HG02763 (cell line): ENCODE data around the gene IFNAR1.
"Not testable (repeated sequence)": the region's sequence is repeated elsewhere in the genome, so short reads cannot be mapped to it uniquely, and the experiment has no call there.

Experiments used
- ATAC-seq: cut with Tn5 transposase; IDR thresholded peaks from one replicate; pipeline ENCODE4 v1.9.1; 2021; ENCODE audit warnings: mild to moderate bottlenecking, moderate library complexity; ENCODE audit not compliant: unreplicated experiment

IFNAR1 gene

GRCh38 chr21:33305344-33305671 lies 19.5 kb upstream of the IFNAR1 start:
- no peak for ATAC-seq

GRCh38 chr21:33305938-33306337 lies 18.8 kb upstream of the IFNAR1 start:
- no peak for ATAC-seq

DNA sequence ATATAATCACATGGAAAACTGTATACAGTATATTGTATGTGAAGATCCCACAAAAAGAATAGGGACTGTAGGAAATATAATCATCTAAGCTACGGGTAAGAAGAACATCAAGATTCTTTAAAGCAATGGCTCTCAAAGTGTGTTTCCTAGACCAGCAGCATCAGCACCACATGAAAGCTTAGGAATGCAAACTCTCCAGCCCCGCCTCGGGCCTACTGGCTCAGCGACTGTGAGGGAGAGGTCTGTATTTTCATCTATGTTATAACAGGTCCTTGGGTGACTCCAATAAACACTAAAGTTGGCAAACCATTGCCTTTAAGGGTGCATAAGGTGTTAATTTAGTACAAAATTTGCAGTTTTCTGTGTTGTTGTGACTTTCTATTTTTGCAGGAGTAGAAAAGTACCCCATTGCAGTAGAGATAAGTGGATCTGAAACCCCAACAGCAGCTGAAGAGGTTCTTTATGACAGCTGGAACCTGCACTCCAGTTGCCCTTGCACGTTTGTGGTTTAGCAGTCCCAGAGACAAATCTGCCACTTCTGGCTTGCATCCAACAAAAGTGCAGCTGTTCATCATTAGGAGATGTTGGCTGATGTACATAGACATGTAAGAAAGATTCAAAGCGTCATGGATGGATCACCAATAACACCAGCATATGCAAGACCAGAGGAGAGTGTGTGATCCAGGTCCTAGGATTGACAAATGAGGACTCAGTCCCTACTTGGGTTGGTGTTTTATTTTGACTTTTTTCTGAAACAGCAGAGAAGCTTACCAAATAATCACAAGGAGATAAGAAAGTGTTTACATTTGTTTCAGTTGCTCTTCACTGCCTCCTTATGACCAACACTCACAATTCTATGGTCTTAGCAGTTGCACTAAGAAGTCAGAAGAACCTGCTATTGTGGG lies 15.9 kb upstream of the IFNAR1 start:
- peak; percentile 87 for ATAC-seq

DNA sequence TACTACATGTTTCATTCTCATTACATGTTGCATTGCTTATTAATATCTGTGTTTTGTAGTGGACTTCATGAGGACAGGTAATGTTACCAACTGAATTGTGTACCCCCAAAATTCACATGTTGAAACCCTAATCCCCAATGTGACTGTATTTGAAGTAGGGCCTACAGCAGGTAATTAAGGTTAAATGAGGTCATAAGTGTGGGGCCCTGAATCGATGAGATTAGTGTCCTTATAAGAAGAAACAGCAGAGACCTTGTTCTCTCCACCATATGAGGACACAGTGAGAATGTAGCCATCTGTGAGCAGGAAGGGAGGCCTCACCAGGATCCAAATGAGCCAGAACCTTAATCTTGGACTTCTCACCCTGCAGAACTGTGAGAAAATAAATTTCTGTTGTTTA lies 15.0 kb upstream of the IFNAR1 start:
- no peak for ATAC-seq

- ATAC-seq = no peak
Observed at GRCh38 chr21:33312121-33312520, 12.6 kb upstream of the IFNAR1 start.

DNA sequence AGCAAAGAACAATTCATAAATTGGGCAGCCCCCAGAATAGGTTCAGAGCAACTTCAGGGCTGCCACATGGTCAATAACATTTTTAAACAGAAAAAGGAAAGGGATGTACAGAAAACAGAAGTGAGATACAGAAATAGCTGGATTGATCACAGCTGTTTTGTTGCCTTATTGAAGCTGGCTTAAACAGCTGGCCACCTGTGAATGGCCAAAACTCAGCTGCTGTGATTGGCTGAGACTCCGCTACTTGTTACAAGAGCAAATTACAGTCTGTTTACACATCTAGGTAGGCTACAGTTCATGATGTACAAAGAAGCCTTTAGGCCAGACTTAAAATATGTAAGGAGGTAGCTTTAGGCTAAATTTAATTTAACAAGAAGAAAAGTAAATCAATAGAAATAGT lies 11.6 kb upstream of the IFNAR1 start:
- ATAC-seq = no peak

- no peak for ATAC-seq
Observed at GRCh38 chr21:33313611-33314010, 11.2 kb upstream of the IFNAR1 start.

- no peak for ATAC-seq
Observed at GRCh38 chr21:33314111-33314510, 10.7 kb upstream of the IFNAR1 start.

DNA sequence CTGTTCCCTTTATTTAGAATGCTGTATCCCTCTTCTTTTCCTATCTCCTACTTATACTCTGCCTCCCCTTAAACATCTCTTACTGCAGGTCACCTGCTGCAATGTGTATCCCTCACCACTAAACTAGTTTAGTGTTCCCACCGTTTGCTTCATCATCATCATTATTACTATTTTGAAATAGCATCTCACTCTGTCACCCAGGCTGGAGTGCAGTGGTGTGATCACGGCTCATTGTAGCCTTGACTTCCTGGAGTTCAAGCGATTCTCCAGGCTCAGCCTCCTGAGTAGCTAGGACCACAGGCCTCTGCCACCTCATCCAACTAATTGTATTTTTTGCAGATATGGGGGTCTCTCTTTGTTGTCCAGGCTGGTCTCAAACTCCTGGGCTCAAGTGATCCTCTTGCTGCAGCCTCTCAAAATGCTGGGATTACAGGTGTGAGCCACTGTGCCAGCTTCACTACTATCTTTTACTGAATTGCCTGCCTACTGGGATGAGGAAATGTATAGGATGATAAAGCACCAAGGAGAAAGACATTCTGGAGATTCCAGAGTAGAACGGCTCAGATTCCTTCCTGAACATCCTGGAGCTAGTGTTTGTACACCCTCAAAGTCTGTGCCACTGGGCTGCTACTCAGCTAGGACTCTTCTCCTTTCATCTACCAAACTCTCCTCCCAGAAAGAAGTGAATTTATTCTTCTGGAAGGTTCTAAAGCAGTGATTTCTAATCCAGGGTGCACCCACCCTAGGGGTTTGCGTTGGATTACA lies 8.6 kb upstream of the IFNAR1 start:
- no peak for ATAC-seq

DNA sequence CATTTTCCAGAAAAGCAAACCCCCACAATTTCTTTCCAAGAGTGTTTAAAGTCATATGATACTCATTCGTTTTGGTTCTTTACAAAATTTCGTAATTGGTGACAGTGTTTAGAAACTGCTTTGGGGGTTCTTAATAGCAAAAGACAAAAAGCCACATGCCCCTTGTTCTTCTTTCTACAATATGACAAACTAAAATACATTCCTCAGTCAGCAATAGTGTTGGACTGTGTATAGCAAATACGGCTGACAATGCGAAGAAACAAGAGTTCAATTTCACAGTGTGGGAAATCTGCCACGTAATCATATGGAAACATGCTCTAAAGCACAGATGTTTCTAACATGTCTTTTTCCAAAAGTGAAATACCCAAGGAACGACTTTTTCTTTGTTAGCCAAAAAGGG lies 7.6 kb upstream of the IFNAR1 start:
- ATAC-seq = no peak

GRCh38 chr21:33317786-33318486 lies 6.8 kb upstream of the IFNAR1 start:
- ATAC-seq = no peak

- not testable (repeated sequence) for ATAC-seq
Observed at GRCh38 chr21:33321005-33321404, 3.8 kb upstream of the IFNAR1 start.

- ATAC-seq = not testable (repeated sequence)
Observed at GRCh38 chr21:33323610-33324009, 1.2 kb upstream of the IFNAR1 start.

GRCh38 chr21:33325222-33326067 lies 675 bp downstream of the IFNAR1 start:
- peak; percentile 32 for ATAC-seq

DNA sequence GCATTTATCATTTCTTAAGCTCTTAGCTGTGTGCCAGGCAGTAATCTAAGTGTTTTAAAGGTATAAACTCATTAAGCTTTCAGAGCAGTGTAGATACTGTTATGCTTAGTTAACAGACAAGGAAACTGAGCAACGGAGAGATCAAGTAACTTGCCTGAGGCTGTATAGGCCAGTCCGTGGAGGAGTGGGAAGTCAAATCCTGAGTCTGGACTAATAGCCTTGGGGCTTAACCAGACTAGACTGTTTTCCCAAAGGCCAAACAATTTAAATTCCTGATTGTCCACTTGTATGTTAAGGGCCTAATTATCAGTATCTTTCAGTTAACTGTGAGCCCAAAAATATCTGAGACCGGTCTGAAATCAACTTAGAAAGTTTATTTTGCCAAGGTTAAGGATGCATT lies 2.6 kb downstream of the IFNAR1 start:
- ATAC-seq = no peak

- ATAC-seq = no peak
Observed at GRCh38 chr21:33327792-33328433, 3.1 kb downstream of the IFNAR1 start.

DNA sequence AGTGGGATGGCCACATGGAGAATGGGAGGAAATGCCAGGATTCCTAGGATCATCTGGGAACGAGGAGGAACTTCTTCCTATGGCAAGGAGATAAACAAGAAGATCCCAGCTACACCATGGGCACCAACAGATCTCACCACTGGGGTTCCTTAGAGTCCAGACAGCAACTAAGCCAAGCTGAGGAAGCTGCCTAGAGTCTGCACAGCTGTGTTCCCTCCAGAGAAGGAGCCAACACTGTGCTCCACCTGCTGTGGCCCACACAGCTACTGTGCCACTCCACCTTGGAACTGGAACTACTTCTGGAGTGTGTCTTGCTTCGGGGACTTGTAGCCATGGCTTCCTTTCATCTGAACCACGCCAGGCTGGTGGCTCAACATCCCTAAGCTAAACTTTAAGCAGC lies 6.0 kb downstream of the IFNAR1 start:
- ATAC-seq = no peak

- ATAC-seq = peak; percentile 72
Observed at GRCh38 chr21:33332143-33332542, 7.4 kb downstream of the IFNAR1 start.

- ATAC-seq = no peak
Observed at GRCh38 chr21:33334191-33334590, 9.4 kb downstream of the IFNAR1 start.

DNA sequence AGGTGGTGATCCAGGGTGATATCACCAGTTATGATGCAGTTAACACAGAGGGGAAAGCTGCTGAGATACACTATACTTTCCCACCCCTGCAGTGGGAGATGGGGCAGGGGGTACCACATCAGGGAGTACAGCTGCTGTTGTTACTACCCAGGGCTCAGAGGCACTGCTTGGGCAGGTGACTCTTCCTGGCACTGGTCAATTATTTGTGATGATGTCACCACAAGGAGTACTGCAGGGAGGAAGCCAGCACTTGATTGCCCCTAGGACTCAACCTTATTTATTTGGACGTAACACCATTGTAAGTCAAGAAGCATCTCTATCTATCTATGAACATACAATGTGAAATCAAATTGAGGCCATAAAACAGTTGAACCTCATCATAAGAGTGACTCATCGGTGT lies 10.1 kb downstream of the IFNAR1 start:
- no peak for ATAC-seq
